ENCODE data around the gene KIN.

Gene KIN

GRCh38 chr10:7826971-7827370 is 39.2 kb upstream of the KIN start:
- Histone ChIP-seq H3F3A (ENCODE audit: control insufficient read depth, insufficient read depth) (no peaks in the 10 kb centered on the region), H3K4me3 (ENCODE audit: low read length) (no peak overlapping the region), H4K20me1 (ENCODE audit: control insufficient read depth, insufficient read depth, low read depth, low read length) (no peaks in the 10 kb centered on the region), H3K9me3 (ENCODE audit: control insufficient read depth, insufficient read depth, low read length) (no peaks in the 10 kb centered on the region), H3K27ac (ENCODE audit: low read depth, low read length) (no peak overlapping the region), H3K36me3 (ENCODE audit: control insufficient read depth, low read length) (peaks cover 28% of the 10 kb centered on the region), H3K4me2 (ENCODE audit: low read length) (no peak overlapping the region), H3K9me2 (replicated peaks; ENCODE audit: control insufficient read depth, low read length) (no peaks in the 10 kb centered on the region), H3K4me1 (ENCODE audit: control insufficient read depth, low read length) (no peaks in the 10 kb centered on the region), H3K79me2 (ENCODE audit: control insufficient read depth, low read length) (peaks cover 29% of the 10 kb centered on the region), H3K27me3 (ENCODE audit: control insufficient read depth, low read length) (no peaks in the 10 kb centered on the region)
- TF ChIP-seq EZH2phosphoT487 (IDR thresholded peaks at IDR 0.05; ENCODE audit: borderline replicate concordance, low read length) (no peak), CTCF (IDR thresholded peaks at IDR 0.05; ENCODE audit: low read depth, low read length, poor library complexity, severe bottlenecking) (no peak)

- no peaks in the 10 kb centered on the region for H3K27me3 ChIP-seq (ENCODE audit: control insufficient read depth, low read length)
- H3K4me1 ChIP-seq (ENCODE audit: control insufficient read depth, low read length) = peaks cover 11% of the 10 kb centered on the region
- H3K36me3 ChIP-seq (ENCODE audit: control insufficient read depth, low read length) = peaks cover 39% of the 10 kb centered on the region
- no peak overlapping the region for H3K27ac ChIP-seq (ENCODE audit: low read depth, low read length)
- H3K79me2 ChIP-seq (ENCODE audit: control insufficient read depth, low read length) = peaks cover 35% of the 10 kb centered on the region
- H3F3A ChIP-seq (ENCODE audit: control insufficient read depth, insufficient read depth) = no peaks in the 10 kb centered on the region
- no peak for TF ChIP-seq CTCF (IDR thresholded peaks at IDR 0.05; ENCODE audit: low read depth, low read length, poor library complexity, severe bottlenecking)
- no peak for TF ChIP-seq EZH2phosphoT487 (IDR thresholded peaks at IDR 0.05; ENCODE audit: borderline replicate concordance, low read length)
- peaks cover 2% of the 10 kb centered on the region; the same call in 1 of the 2 replicates for H4K20me1 ChIP-seq (ENCODE audit: control insufficient read depth, insufficient read depth, low read depth, low read length)
- H3K4me3 ChIP-seq (ENCODE audit: low read length) = no peak overlapping the region
- no peak overlapping the region for H3K4me2 ChIP-seq (ENCODE audit: low read length)
- no peaks in the 10 kb centered on the region for H3K9me2 ChIP-seq (replicated peaks; ENCODE audit: control insufficient read depth, low read length)
- H3K9me3 ChIP-seq (ENCODE audit: control insufficient read depth, insufficient read depth, low read length) = no peaks in the 10 kb centered on the region
Observed at GRCh38 chr10:7824251-7824650, 36.5 kb upstream of the KIN start.

GRCh38 chr10:7819121-7819460 is 31.3 kb upstream of the KIN start:
- Histone ChIP-seq H3K4me1 (ENCODE audit: control insufficient read depth, low read length) (peaks cover 22% of the 10 kb centered on the region), H3K4me2 (ENCODE audit: low read length) (peak overlapping the region; percentile 97), H3K36me3 (ENCODE audit: control insufficient read depth, low read length) (peaks cover 21% of the 10 kb centered on the region), H3K9me2 (replicated peaks; ENCODE audit: control insufficient read depth, low read length) (no peaks in the 10 kb centered on the region), H3K4me3 (ENCODE audit: low read length) (peak overlapping the region; percentile 100), H3F3A (ENCODE audit: control insufficient read depth, insufficient read depth) (no peaks in the 10 kb centered on the region), H3K9me3 (ENCODE audit: control insufficient read depth, insufficient read depth, low read length) (no peaks in the 10 kb centered on the region), H4K20me1 (ENCODE audit: control insufficient read depth, insufficient read depth, low read depth, low read length) (peaks cover 4% of the 10 kb centered on the region; the same call in 1 of the 2 replicates), H3K79me2 (ENCODE audit: control insufficient read depth, low read length) (peaks cover 29% of the 10 kb centered on the region), H3K27me3 (ENCODE audit: control insufficient read depth, low read length) (no peaks in the 10 kb centered on the region), H3K27ac (ENCODE audit: low read depth, low read length) (no peak overlapping the region)
- TF ChIP-seq CTCF (IDR thresholded peaks at IDR 0.05; ENCODE audit: low read depth, low read length, poor library complexity, severe bottlenecking) = peak; percentile 33
- no peak for TF ChIP-seq EZH2phosphoT487 (IDR thresholded peaks at IDR 0.05; ENCODE audit: borderline replicate concordance, low read length)

Data from DOHH2 (cell line).